Posterior vena cava (tissue), 2 donors: ENCODE results near the gene JSRP1. TPM values are rescaled to one million over a fixed set of nuclear protein-coding genes. Genes with fewer than 3 reads are reported as not detected.

Experiments used
- DNase-seq: peaks from one replicate; pipeline ENCODE4 v3.0.0-alpha.2; 2020; ENCODE audit warnings: low spot score
- intact Hi-C, 2 donors: fragments of 100-400 bp; cut with DNase I; formaldehyde crosslinking; loops; one replicate each; pipeline versions ENCODE4 v1.14.1 to v1.14.2; 2022 to 2023
- long read RNA-seq, 2 donors: library from polyadenylated mRNA; unstranded; transcript quantifications; one replicate each; pipeline ENCODE4 v2.0.0, GENCODE V29; 2020 to 2021
- total RNA-seq, 2 donors: library from RNA; stranded (reverse); fragmentation: NEBNext Ultra II Directional; extraction: Animal tissue kit (Norgen Biotek cat#: 25700); gene quantifications; one replicate each; pipeline ENCODE4 v1.2.1, GENCODE V29; 2021
- donor health status: DM: yes; HTN: yes; CAD: no.
- donor health status: DM: yes; HTN: yes; CAD: no.

Gene JSRP1
- total RNA-seq = not detected
- long read RNA-seq, donor 1 = 0 reads
- long read RNA-seq, donor 2 = 0 reads

GRCh38 chr19:2255982-2256685, at the start of gene JSRP1:
JSRP1 (minus strand) TSS chr19:2256417; CDS start chr19:2255314, 1,103 bp downstream.
- intact Hi-C loops = no loop called here
- no peak for DNase-seq

DNA sequence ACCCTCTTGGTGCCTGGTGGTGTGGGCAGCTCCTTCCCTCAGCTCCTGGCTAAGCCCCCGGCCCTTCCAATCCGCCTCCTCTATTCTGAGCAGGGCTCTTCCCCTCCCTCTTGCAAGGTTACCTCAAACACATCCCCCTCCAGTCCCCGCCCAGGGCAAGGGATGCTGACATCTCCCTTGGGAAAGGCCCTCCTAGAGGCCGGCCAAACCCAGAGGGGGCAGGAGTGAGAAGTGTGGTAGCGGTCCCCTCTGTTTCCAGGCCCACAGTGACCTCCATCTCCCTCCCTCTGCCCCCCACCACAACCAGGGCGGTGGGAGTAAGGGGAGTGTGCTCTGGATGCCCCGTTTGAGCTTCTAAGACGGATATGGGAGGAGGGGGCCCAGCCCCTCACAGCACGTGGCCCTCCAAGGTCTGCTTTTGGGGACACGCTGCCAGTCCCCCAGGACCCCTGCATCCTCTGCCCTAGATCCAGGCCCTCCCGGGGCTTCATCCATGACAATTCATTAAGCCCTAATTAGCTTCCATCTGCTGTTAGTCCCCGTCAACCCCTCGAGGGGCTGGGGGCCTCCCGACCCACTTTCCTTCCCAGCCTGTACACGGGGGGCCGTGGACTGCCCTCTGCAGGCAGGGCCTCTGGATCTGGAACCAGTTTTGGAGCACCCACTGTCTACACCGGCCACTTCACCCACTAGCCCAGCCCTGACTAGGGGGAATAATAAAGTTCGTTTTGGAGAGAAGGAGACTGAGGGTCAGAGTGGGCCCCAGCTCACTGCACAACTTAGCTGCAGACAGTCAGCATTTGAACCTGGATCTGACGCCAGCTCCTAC, 49.4 kb upstream of the JSRP1 start:
- DNase-seq = no peak
- intact Hi-C loops = no loop called here

- DNase-seq = no peak
- intact Hi-C loops = no loop called here
Observed at GRCh38 chr19:2303211-2303798, 47.1 kb upstream of the JSRP1 start.

GRCh38 chr19:2302319-2303210, 46.3 kb upstream of the JSRP1 start:
- intact Hi-C loops = no loop called here
- DNase-seq = no peak

DNA sequence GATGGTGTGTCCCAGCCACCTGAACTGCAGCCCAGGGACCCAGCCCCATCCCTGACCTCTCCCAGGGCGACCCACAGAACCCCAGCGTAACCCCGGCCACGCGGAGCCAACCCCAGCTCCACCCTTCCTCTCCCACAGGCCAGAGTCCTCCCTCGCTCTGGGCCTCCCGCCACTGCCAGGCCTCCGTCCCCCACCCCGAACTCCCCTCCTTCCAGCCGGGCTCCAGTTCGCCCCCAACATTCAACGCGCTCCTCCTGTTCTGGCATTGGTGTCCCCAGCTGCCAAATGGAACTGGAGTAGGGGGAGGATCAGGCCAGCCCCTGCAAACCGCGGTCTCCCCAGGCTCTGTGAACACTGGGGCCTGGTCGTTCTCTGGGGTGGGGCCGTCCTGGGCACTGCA, 44.3 kb upstream of the JSRP1 start:
- no peak for DNase-seq
- intact Hi-C loops = no loop called here

- intact Hi-C loops = no loop called here
- DNase-seq = no peak
Observed at GRCh38 chr19:2296141-2296540, 39.9 kb upstream of the JSRP1 start.

GRCh38 chr19:2294687-2295335, 38.6 kb upstream of the JSRP1 start:
- DNase-seq = peak; percentile 78
- intact Hi-C loops = no loop called here

GRCh38 chr19:2291185-2291751, 35.1 kb upstream of the JSRP1 start:
- intact Hi-C loops = no loop called here
- no peak for DNase-seq

GRCh38 chr19:2290441-2291184, 34.4 kb upstream of the JSRP1 start:
- no peak for DNase-seq
- intact Hi-C loops = no loop called here

DNA sequence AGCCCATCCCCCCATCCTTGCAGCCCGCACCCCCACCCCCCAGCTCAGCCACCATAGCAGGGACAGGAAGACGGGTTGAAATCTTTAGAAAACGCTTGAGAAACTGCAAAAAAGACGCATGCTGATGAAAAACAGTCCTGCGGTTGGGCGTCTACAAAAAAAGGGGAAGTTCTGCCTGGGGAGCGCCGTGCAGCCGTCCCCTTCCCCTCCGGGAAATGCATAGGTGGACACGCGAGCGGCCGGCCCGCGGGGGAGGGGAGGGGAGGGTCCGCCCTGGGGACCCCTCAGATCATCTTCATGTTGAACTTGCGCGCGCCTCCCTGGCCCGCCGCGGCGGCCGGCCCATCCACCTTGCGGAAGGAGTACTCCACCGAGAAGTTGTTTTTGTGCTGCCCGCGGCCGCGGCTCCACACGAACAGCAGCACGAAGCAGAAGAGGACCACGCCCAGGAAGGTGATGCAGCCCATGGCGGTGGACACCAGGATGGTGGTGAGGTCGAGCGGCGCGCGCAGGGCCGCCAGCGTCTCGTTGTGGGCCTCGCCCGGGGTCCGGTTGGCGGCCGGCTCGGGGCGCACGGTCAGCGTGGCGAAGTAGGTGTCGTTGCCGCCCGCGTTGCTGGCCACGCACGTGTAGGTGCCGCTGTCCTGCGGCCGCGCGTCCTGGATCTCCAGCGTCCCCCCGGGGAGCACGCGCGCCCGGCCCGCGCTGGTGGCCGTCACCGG, 33.7 kb upstream of the JSRP1 start:
- peak; percentile 88 for DNase-seq
- intact Hi-C loops = no loop called here

- no peak for DNase-seq
- intact Hi-C loops = no loop called here
Observed at GRCh38 chr19:2288818-2289713, 32.8 kb upstream of the JSRP1 start.

DNA sequence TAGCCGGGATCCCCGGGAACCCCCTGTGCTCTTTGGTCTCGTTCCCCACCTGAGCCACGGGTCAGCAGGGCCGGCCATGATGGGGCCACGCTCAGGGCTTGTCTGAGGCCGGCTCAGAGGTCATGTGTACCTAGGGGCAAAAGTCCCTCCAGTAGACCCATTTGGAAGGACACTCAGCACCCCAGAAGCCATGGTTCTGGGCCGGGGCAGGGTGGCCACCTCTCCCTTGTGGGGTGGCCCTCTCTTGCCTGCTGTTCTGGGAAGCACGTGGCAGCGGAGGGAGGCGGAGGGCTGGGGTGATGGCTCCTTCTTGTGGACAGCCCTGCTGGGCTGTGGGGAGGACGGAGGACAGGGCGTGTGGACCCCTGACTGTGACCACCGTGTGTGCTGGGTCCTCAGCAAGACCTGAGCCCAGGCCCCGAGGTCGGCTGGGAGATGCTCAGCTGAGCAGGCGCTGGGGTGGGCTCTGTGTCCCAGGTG, 32.2 kb upstream of the JSRP1 start:
- no peak for DNase-seq
- intact Hi-C loops = no loop called here

GRCh38 chr19:2287585-2288337, 31.5 kb upstream of the JSRP1 start:
- DNase-seq = peak; percentile 77
- intact Hi-C loops = no loop called here

- DNase-seq = peak; percentile 73
- intact Hi-C loops = no loop called here
Observed at GRCh38 chr19:2286402-2287140, 30.4 kb upstream of the JSRP1 start.
